Mesangial cell (primary cell): ENCODE results near the gene GSG1. TPM values are rescaled to one million over a fixed set of nuclear protein-coding genes. Genes with fewer than 3 reads are reported as not detected.

Source experiments
- total RNA-seq: library from RNA; depleted of rRNA; stranded (reverse); fragments of >200 nt; gene quantifications from 2 replicates; pipeline ENCODE4 v1.2.3, GENCODE V29; 2015

GSG1 gene
- total RNA-seq, result 1.1 TPM in 1 of 2 replicates, not detected in the other

GRCh38 chr12:13103391-13104033, at the start of gene GSG1:
GSG1 (minus strand) TSS chr12:13103667; CDS start chr12:13103512, 155 bp downstream.

DNA sequence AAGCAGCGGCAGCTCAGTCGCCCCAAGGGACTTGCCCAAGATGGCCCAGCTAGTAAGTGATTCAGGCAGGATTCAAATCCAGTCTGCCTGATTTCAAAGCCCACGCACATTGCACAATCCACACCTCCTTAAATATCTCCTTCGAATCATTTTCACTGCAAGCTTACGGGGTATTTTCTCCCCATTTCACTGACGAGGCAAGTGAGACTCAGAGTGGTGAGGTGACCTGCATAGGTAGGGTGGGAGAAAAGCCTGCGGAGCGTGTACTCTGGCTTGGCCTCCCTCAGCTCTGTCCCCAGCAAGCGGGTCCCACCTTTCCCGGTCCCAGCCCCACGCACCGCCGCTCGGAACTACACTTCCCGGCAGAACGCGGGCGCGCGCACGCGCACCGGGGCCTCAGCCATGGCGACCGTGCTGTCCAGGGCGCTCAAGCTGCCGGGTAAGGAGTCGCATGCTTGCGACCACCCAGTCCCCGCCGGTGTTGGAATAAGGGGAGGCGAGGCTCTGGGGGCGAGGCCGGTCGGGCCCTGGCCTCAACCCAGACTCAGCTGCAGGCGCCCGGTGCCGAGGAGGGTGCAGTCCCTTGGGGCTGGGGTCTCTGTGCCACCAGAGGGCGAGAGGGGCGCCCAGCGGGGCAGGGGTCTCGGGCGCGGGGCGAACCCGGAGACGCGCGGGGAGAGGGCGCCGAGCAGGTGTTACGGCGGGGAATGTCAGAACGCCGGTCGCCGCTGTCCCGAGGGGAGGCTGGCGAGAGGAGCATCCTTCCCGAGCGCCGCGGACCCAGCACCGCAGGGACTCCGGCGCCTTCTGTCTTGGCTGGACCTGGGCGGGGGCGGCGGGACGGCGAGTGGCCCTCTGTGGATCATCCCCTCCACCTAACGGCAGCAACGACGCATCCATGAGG, 59.2 kb downstream of the GSG1 start, which contains the start of gene FAM234B:
FAM234B (plus strand) TSS at position 380 of the 904 bp plus-strand sequence; CDS start at position 403, 23 bp downstream.

Other genes starting within 250 kb of the GSG1 start
- gene GPRC5A, start 212.1 kb downstream of the GSG1 start, total RNA-seq, result 36.7 and 53.4 TPM in 2 replicates
- 0.13 TPM in 1 of 2 replicates, not detected in the other for gene GPRC5D, start 151.5 kb downstream of the GSG1 start, total RNA-seq
- gene HEBP1, start 103.4 kb downstream of the GSG1 start, total RNA-seq, result 18.6 and 38.0 TPM in 2 replicates
- 2.7 and 4.4 TPM in 2 replicates for gene FAM234B, start 59.3 kb downstream of the GSG1 start, total RNA-seq
- gene EMP1, start 93.1 kb upstream of the GSG1 start, total RNA-seq, result 70.9 and 92.3 TPM in 2 replicates